NOMO-1 (cell line): Measurements from ENCODE around the gene NEB.
"Not testable (repeated sequence)": the region's sequence is repeated elsewhere in the genome, so short reads cannot be mapped to it uniquely, and the experiment has no call there.

Experiments used
- DNase-seq, 2 experiments: peaks; one replicate each; lab custom pipeline; 2025; ENCODE audit not compliant: unreplicated experiment in 2 of 2; lab: John Stamatoyannopoulos, UW

Gene NEB

DNA sequence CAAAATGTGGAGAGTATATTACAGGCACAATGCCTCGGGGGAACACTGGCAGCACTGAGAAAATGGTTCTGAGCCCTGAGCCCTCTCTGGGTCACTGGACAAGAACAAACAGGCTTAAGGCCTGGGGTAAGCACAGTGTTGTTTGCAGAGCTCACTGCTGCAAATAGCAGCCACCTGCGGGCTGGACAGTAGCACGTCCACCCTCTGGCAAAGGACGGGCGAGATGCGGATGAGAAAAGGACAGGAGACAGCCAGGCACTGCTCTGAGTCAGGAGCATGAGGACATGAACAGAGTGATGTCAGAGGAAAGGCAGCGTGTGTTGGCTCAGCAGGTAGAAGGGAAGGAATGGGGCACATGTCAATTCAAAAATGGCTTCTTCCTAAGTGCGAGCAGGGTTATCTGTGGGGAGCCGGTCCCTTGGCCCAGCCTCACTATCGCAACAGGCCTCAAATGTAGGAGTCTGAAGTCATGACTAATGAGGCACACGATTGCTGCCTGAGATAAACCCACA is 25.9 kb upstream of the NEB start:
- DNase-seq: no peak

GRCh38 chr2:151758744-151759143 is 24.5 kb upstream of the NEB start:
- DNase-seq: no peak

DNA sequence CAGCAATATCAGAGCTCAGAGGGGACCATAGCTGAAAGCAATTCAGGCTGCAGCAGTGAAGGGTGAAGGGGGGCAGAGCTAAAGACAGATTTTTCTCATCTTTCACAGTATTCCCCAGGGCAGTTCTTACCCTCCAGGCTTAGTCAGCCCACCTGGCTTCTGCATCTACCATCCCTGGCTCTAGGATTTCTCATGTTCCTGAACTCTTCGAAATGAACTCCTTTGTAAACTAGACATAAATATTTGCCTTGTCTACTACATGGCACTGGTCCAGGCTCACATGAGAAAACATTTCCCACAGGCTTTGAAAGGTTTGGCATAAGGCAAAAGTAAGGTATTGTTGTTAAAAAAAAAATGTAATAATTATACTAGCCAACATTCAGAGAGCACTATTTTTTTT is 23.6 kb upstream of the NEB start:
- DNase-seq: no peak

DNA sequence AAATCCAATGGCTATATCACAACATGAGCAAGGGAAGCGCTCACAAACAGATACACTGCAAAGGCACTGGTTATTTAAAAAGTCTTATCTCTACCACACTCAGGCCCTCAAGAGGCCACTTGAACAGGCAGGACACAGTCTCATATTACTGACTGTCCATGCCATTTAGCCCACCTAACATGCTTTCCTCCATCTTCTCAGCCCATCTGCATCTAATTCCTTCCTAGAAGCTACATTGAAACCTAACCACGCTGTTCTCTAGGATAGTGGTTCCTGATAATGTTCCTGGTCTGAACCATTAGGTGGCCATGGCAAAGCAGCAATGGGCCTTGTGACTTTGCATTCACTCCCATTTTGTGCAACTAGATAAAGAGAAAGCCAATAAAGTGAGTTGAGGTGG is 22.5 kb upstream of the NEB start:
- no peak for DNase-seq

- DNase-seq: no peak
Measured at GRCh38 chr2:151754253-151754897, 20.1 kb upstream of the NEB start.

DNA sequence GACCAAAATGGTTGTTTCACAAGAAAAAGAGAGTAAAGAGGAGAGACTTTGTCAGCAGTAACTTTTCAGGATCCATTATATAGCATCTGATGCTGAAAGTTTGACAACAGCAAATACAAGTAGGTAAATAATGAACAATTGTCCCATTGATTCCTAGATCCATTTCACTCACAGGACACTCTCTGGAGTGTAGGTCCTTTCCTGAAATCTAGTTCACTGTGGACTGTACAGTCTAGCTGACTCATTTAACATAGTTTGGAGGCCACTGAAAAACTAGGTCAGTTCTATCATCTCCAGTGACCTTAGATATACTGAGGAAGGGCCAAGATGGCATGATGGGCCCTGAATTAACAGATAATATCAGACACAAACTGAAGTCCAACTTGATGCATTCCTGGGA is 19.3 kb upstream of the NEB start:
- no peak for DNase-seq

GRCh38 chr2:151745261-151745660 is 11.0 kb upstream of the NEB start:
- not testable (repeated sequence) for DNase-seq

- DNase-seq: no peak
Measured at GRCh38 chr2:151730262-151730975, 3.9 kb downstream of the NEB start.

DNA sequence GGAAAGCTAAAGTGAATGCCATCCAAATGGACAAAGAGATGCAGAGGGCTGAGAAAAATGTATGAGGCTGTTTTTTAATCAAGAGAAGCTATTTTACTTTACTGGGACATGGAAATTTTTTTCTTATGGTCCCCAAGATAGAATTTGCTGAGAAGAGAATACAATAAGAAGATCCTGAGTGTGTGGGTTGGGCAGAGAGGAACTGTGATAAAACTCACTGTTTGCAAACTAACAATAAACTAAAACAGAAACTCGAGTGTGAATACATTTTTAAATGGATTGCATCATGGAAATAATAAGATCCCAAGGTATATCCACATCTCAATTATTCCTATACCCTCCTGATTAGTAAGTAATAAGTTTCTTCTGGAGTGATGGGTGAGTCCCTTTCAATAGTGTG is 4.4 kb downstream of the NEB start:
- DNase-seq: no peak

DNA sequence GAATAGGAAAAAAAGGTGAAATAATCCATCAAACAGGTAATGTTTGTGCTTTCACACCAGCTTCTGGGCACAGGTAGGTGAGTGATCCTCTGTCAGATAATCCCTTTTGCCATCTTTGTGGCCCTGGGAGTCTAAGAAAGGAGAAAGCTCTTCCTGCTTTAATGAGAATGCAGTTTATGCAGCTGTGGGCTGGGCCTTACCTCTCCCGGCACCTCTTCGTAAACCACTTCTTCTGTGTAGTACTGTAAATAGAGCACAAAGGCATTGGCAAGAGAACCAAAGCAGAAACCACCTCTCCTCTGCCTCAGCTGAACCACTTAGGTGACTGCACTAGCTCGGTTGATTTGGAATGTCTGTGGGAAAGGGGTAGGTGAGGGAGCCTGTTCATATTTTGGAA is 4.9 kb downstream of the NEB start:
- DNase-seq: no peak

DNA sequence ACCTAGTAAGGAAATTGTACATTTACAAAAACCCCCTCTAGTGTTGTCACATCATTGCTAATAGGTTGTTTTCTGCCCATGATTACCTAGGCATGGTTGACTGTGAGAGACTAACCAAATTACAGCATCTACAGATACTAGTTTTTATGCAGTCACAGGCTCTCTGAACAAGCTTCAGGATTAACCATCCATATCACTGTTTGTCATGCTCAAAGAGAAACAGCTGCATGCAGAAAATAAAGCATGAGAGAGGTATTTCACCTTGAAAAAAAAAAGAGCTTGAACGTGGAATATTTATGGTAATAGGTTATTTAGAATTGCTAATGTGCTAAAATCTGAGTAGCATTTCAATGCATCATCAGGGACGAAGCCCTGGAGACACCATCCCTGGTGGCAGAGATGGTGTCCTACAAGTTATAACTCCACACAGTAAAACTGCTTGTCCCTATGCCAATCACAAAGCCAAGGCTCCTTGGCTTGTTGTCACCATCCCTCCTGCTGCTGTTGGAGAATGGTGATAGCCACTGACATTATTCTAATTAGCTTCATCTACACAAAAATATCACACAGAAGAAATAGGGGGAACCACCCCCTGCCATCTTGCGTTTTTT is 5.4 kb downstream of the NEB start:
- no peak for DNase-seq

GRCh38 chr2:151727593-151728552 is 6.4 kb downstream of the NEB start:
- no peak for DNase-seq

- DNase-seq: no peak
Measured at GRCh38 chr2:151721161-151721560, 13.1 kb downstream of the NEB start.

- no peak for DNase-seq
Measured at GRCh38 chr2:151720521-151720920, 13.8 kb downstream of the NEB start.

GRCh38 chr2:151718796-151719195 is 15.5 kb downstream of the NEB start:
- no peak for DNase-seq

DNA sequence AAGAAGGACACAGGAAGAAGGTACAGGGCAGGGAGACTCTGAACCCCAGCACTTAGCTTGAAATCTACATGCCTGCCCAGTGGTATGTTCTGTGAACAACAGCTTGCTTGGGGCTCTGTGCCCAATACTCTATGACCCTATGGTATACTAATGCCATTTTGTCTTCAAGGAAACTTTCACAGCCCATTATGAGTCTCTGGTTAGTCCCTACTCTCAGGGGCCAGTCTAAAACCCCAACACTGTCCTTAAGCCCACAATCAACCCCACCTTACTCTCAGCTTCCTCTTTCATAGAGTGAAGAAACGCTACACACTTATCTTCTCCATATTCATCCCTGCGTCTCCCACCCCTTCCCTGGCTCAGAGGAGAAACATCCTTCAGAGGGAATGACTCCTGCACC is 16.0 kb downstream of the NEB start:
- no peak for DNase-seq

DNA sequence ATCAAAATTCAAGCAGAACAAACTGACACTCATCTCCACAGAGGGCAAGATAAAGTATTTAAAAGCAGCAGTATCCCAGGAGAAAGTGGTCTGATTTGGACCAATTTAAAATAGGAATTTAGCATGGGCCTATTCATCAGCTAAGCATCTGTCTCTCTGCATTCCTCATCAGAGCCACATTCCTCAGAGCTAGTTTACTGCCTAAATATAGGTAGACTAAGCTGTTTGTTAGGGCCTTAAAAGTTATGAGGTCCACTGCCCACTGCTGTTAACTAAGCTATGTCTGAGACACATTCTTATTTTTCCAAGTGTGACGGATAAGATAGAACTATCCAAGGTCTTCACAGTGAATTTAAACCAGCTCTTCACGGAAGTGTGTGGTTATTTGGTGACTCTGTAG is 17.6 kb downstream of the NEB start:
- DNase-seq: no peak

DNA sequence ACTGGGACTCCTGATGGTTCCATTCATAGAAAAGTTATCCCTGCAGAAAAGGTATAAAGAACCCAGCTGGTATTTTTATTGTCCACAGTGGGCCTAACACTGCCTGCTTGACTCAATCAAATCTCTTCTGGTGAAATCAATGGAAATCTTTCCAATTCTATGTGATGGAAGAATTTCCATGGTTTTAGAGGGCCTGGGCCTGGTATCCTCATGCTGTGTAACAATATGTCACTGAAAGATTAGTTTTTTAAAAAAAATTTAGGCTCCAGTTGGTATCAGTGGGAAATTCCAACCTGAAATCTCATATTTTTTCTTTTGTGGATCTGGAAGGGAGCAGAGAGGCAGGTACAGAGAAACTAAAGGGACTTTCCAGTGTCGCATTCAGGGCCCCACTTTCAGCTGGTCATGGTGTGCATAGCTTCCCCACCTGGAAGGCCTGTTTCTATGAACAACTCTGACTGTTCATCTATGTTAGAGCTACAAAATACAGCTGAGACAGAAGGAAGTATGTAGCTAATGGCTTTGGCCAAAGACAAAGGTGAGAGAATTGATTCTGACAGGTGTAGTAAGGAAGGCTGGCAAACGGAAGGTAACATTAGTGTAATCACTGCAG is 20.9 kb downstream of the NEB start:
- no peak for DNase-seq

GRCh38 chr2:151711025-151711424 is 23.3 kb downstream of the NEB start:
- DNase-seq: no peak

DNA sequence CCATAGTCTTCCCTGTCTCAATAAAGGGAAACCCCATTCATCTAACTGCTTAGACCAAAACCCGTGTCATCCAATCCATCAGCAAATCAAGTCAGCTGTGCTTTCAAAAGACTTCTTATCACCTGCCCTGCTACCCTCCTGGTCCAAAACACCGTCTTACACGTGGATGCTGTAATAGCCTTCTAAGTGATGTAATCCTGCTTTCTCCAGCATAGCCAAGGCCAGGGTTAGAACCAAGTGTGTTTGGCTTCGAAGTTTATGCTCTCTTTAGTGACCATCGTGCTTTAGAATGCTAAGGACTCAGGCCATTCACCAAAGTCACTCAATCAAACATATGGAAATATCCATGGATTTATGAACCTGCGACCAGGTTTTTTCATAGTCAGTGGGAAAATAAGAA is 25.5 kb downstream of the NEB start:
- DNase-seq: no peak

GRCh38 chr2:151707857-151708256 is 26.4 kb downstream of the NEB start:
- no peak for DNase-seq
